Measurements from ENCODE around the gene LYZL2.
"Not testable (repeated sequence)": the region's sequence is repeated elsewhere in the genome, so short reads cannot be mapped to it uniquely, and the experiment has no call there.

The LYZL2 gene

GRCh38 chr10:30629653-30630052, at the start of gene LYZL2:
TSS of gene LYZL2 (minus strand) at chr10:30629753. CDS start at chr10:30626915, 2,838 bp downstream.
- DNase-seq, result no peak

- DNase-seq, result not testable (repeated sequence)
Observed at GRCh38 chr10:30677616-30678015, 48.1 kb upstream of the LYZL2 start.

- not testable (repeated sequence) for DNase-seq
Observed at GRCh38 chr10:30677146-30677545, 47.6 kb upstream of the LYZL2 start.

GRCh38 chr10:30675791-30676718, 46.5 kb upstream of the LYZL2 start:
- DNase-seq, result no peak

GRCh38 chr10:30674796-30675195, 45.2 kb upstream of the LYZL2 start:
- DNase-seq, result no peak

GRCh38 chr10:30673262-30673661, 43.7 kb upstream of the LYZL2 start:
- DNase-seq, result not testable (repeated sequence)

GRCh38 chr10:30672338-30672737, 42.8 kb upstream of the LYZL2 start:
- not testable (repeated sequence) for DNase-seq

GRCh38 chr10:30671026-30671616, 41.6 kb upstream of the LYZL2 start:
- DNase-seq, result peak; percentile 13 to 54

GRCh38 chr10:30667982-30668381, 38.4 kb upstream of the LYZL2 start:
- DNase-seq, result not testable (repeated sequence)

GRCh38 chr10:30663403-30663802, 33.9 kb upstream of the LYZL2 start:
- DNase-seq, result not testable (repeated sequence)

GRCh38 chr10:30662814-30663213, 33.3 kb upstream of the LYZL2 start:
- no peak for DNase-seq

GRCh38 chr10:30660314-30660713, 30.8 kb upstream of the LYZL2 start:
- DNase-seq, result not testable (repeated sequence)

- no peak for DNase-seq
Observed at GRCh38 chr10:30656233-30656632, 26.7 kb upstream of the LYZL2 start.

GRCh38 chr10:30655001-30655400, 25.4 kb upstream of the LYZL2 start:
- DNase-seq, result not testable (repeated sequence)

- not testable (repeated sequence) for DNase-seq
Observed at GRCh38 chr10:30651470-30652397, 22.2 kb upstream of the LYZL2 start.

GRCh38 chr10:30647089-30647488, 17.5 kb upstream of the LYZL2 start:
- no peak for DNase-seq

GRCh38 chr10:30645340-30645827, 15.8 kb upstream of the LYZL2 start:
- no peak for DNase-seq

GRCh38 chr10:30644408-30644861, 14.9 kb upstream of the LYZL2 start:
- DNase-seq, result not testable (repeated sequence)

GRCh38 chr10:30643557-30644199, 14.1 kb upstream of the LYZL2 start:
- DNase-seq, result not testable (repeated sequence)

- DNase-seq, result not testable (repeated sequence)
Observed at GRCh38 chr10:30642856-30643255, 13.3 kb upstream of the LYZL2 start.

- DNase-seq, result peak in 1 of 2 experiments; percentile 4
Observed at GRCh38 chr10:30639946-30640786, 10.6 kb upstream of the LYZL2 start.

Measured in SHP77 (cell line).